HEK293 (cell line): ENCODE results near the gene AMZ1.

Source experiments
- CTCF ChIA-PET: fragments of 350-600 bp; formaldehyde crosslinking; extraction: SDS; loops from one replicate; lab custom pipeline; 2021; ENCODE audit warnings: antibody characterized with exemption; lab: Yijun Ruan, JAX
- POLR2A ChIA-PET: fragments of 300-600 bp; formaldehyde crosslinking; extraction: SDS; loops from one replicate; lab custom pipeline; 2020; ENCODE audit warnings: antibody characterized with exemption, inconsistent platforms; lab: Yijun Ruan, JAX
- H3K27ac ChIP-seq: fragments of 200-500 bp; sonication (Bioruptor generic); 2 replicates; pipeline ENCODE4 v1.5.1; 2014; ENCODE audit warnings: low read depth, low read length, control low read depth, inconsistent platforms; ENCODE audit errors: extremely low read depth
- H3K36me3 ChIP-seq, 2 experiments: fragments of 200-500 bp in 1 of 2; sonication (Bioruptor generic) in 1 of 2; 1 replicate in 1 of 2; 2 replicates in 1 of 2; pipeline ENCODE4 v1.5.1; 2014 to 2017; ENCODE audit warnings: inconsistent platforms in 2 of 2, low read length in 2 of 2; ENCODE audit not compliant: control insufficient read depth in 2 of 2, insufficient read depth in 1 of 2
- H3K4me1 ChIP-seq: fragments of 200-500 bp; sonication (Bioruptor generic); 2 replicates; pipeline ENCODE4 v1.5.1; 2014; ENCODE audit warnings: mild to moderate bottlenecking, low read length, inconsistent platforms; ENCODE audit not compliant: control insufficient read depth, insufficient read depth
- H3K4me3 ChIP-seq: 2 replicates; pipeline ENCODE4 v1.5.1; 2011; ENCODE audit warnings: low read depth, mild to moderate bottlenecking, control low read depth, low read length, moderate library complexity
- H3K9me3 ChIP-seq: fragments of 200-500 bp; sonication (Bioruptor generic); 2 replicates; pipeline ENCODE4 v1.5.1; 2014; ENCODE audit warnings: low read depth, low read length, inconsistent platforms; ENCODE audit not compliant: control insufficient read depth, insufficient read depth
- EGR2 ChIP-seq: fragments of 450-650 bp; formaldehyde crosslinking; IDR thresholded peaks from 2 replicates; pipeline ENCODE4 v1.5.1; 2016; ENCODE audit warnings: low read depth, missing biosample characterization, missing genetic modification characterization
- HOXA7 ChIP-seq: sonication (generic); formaldehyde crosslinking; IDR thresholded peaks from 2 replicates; pipeline ENCODE4 v1.8.1; 2022; ENCODE audit warnings: missing genetic modification reagents, borderline replicate concordance
- KLF9 ChIP-seq: fragments of 450-650 bp; formaldehyde crosslinking; IDR thresholded peaks from 2 replicates; pipeline ENCODE4 v1.5.1; 2016; ENCODE audit warnings: missing biosample characterization, missing genetic modification characterization, low read depth
- SP2 ChIP-seq: fragments of 450-650 bp; formaldehyde crosslinking; IDR thresholded peaks from 2 replicates; pipeline ENCODE4 v1.5.1; 2016; ENCODE audit warnings: missing biosample characterization, missing genetic modification characterization
- ZBTB1 ChIP-seq: fragments of 450-650 bp; formaldehyde crosslinking; IDR thresholded peaks from 2 replicates; pipeline ENCODE4 v1.5.1; 2016; ENCODE audit warnings: missing biosample characterization, missing genetic modification characterization
- ZBTB17 ChIP-seq: fragments of 450-650 bp; formaldehyde crosslinking; IDR thresholded peaks from 2 replicates; pipeline ENCODE4 v1.5.1; 2016; ENCODE audit warnings: missing biosample characterization, missing genetic modification characterization
- ZBTB21 ChIP-seq: fragments of 450-650 bp; formaldehyde crosslinking; IDR thresholded peaks from 2 replicates; pipeline ENCODE4 v1.5.1; 2017; ENCODE audit warnings: missing biosample characterization, missing genetic modification characterization
- ZFP41 ChIP-seq: fragments of 450-650 bp; formaldehyde crosslinking; IDR thresholded peaks from 2 replicates; pipeline ENCODE4 v1.5.1; 2016; ENCODE audit warnings: missing biosample characterization, missing genetic modification characterization, borderline replicate concordance
- ZNF114 ChIP-seq: fragments of 450-650 bp; formaldehyde crosslinking; IDR thresholded peaks from 2 replicates; pipeline ENCODE4 v1.5.0; 2017; ENCODE audit warnings: missing biosample characterization, missing genetic modification characterization
- ZNF311 ChIP-seq: fragments of 450-650 bp; formaldehyde crosslinking; IDR thresholded peaks from 2 replicates; pipeline ENCODE4 v1.5.1; 2017; ENCODE audit warnings: missing biosample characterization, missing genetic modification characterization, borderline replicate concordance
- ZNF510 ChIP-seq: fragments of 450-650 bp; formaldehyde crosslinking; IDR thresholded peaks from 2 replicates; pipeline ENCODE4 v1.5.1; 2018; ENCODE audit warnings: mild to moderate bottlenecking, missing genetic modification characterization, missing biosample characterization; ENCODE audit not compliant: insufficient replicate concordance
- ZNF654 ChIP-seq: fragments of 450-650 bp; formaldehyde crosslinking; IDR thresholded peaks from 2 replicates; pipeline ENCODE4 v1.5.1; 2016; ENCODE audit warnings: low read depth, missing biosample characterization, missing genetic modification characterization
- ZNF658 ChIP-seq: fragments of 450-650 bp; formaldehyde crosslinking; IDR thresholded peaks from 2 replicates; pipeline ENCODE4; 2016; ENCODE audit warnings: missing biosample characterization, missing genetic modification characterization
- ZNF791 ChIP-seq: fragments of 450-650 bp; formaldehyde crosslinking; IDR thresholded peaks from 2 replicates; pipeline ENCODE4 v1.5.1; 2016; ENCODE audit warnings: missing biosample characterization, missing genetic modification characterization
- ZSCAN23 ChIP-seq: fragments of 450-650 bp; formaldehyde crosslinking; IDR thresholded peaks from 2 replicates; pipeline ENCODE4 v1.5.1; 2016; ENCODE audit warnings: missing biosample characterization, missing genetic modification characterization
- ZXDB ChIP-seq: fragments of 450-650 bp; formaldehyde crosslinking; IDR thresholded peaks from 2 replicates; pipeline ENCODE4 v1.5.1; 2016; ENCODE audit warnings: missing biosample characterization, missing genetic modification characterization
- TF ChIP-seq, protein P1 (sequence below): fragments of 450-650 bp; formaldehyde crosslinking; IDR thresholded peaks from 2 replicates; pipeline ENCODE4 v1.5.1; 2016; ENCODE audit warnings: missing biosample characterization, missing genetic modification characterization
- TF ChIP-seq, protein P2 (sequence below): fragments of 450-650 bp; formaldehyde crosslinking; IDR thresholded peaks from 2 replicates; pipeline ENCODE4 v1.5.1; 2016; ENCODE audit warnings: missing biosample characterization, missing genetic modification characterization
- TF ChIP-seq, protein P3 (sequence below): fragments of 450-650 bp; formaldehyde crosslinking; IDR thresholded peaks from 2 replicates; pipeline ENCODE4 v1.5.1; 2016; ENCODE audit warnings: missing biosample characterization, missing genetic modification characterization, borderline replicate concordance
- TF ChIP-seq, protein P4 (sequence below): sonication (generic); formaldehyde crosslinking; IDR thresholded peaks from 2 replicates; pipeline ENCODE4 v1.8.1; 2022; ENCODE audit warnings: mild to moderate bottlenecking, moderate library complexity, missing genetic modification reagents
- TF ChIP-seq, protein P5 (sequence below): fragments of 450-650 bp; formaldehyde crosslinking; IDR thresholded peaks from 2 replicates; pipeline ENCODE4 v1.5.1; 2017; ENCODE audit warnings: missing biosample characterization, missing genetic modification characterization

Gene AMZ1

DNA sequence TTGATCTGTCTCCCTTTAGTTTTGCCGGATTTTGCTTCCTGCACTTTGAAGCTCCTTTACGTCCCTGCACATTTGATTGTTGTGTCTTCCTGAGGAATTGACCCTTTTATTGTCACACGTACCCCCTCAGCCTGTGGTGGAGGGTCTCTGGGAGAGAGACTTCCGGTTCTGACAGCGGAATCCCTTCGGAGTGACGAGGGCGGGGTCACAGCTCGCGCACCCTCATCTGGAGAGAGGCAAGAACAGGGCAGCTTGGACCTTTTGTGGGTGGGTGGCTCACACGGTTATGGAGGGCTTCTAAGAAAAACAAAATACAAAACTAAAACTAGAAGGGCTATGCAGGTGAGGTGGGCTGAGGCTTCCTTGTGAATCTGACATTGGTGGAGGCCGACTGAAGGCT is 26.0 kb downstream of the AMZ1 start (continued):
- TF ChIP-seq, protein P1, sequence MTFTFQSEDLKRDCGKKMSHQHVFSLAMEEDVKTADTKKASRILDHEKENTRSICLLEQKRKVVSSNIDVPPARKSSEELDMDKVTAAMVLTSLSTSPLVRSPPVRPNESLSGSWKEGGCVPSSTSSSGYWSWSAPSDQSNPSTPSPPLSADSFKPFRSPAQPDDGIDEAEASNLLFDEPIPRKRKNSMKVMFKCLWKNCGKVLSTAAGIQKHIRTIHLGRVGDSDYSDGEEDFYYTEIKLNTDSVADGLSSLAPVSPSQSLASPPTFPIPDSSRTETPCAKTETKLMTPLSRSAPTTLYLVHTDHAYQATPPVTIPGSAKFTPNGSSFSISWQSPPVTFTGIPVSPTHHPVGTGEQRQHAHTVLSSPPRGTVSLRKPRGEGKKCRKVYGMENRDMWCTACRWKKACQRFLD (tag by site-specific recombination), result no peak
- TF ChIP-seq, protein P2, sequence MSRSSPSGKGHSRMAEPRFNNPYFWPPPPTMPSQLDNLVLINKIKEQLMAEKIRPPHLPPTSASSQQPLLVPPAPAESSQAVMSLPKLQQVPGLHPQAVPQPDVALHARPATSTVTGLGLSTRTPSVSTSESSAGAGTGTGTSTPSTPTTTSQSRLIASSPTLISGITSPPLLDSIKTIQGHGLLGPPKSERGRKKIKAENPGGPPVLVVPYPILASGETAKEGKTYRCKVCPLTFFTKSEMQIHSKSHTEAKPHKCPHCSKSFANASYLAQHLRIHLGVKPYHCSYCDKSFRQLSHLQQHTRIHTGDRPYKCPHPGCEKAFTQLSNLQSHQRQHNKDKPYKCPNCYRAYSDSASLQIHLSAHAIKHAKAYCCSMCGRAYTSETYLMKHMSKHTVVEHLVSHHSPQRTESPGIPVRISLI (tag by site-specific recombination), result no peak
- no peak for TF ChIP-seq ZXDB (tag by site-specific recombination)
- TF ChIP-seq, protein P3, sequence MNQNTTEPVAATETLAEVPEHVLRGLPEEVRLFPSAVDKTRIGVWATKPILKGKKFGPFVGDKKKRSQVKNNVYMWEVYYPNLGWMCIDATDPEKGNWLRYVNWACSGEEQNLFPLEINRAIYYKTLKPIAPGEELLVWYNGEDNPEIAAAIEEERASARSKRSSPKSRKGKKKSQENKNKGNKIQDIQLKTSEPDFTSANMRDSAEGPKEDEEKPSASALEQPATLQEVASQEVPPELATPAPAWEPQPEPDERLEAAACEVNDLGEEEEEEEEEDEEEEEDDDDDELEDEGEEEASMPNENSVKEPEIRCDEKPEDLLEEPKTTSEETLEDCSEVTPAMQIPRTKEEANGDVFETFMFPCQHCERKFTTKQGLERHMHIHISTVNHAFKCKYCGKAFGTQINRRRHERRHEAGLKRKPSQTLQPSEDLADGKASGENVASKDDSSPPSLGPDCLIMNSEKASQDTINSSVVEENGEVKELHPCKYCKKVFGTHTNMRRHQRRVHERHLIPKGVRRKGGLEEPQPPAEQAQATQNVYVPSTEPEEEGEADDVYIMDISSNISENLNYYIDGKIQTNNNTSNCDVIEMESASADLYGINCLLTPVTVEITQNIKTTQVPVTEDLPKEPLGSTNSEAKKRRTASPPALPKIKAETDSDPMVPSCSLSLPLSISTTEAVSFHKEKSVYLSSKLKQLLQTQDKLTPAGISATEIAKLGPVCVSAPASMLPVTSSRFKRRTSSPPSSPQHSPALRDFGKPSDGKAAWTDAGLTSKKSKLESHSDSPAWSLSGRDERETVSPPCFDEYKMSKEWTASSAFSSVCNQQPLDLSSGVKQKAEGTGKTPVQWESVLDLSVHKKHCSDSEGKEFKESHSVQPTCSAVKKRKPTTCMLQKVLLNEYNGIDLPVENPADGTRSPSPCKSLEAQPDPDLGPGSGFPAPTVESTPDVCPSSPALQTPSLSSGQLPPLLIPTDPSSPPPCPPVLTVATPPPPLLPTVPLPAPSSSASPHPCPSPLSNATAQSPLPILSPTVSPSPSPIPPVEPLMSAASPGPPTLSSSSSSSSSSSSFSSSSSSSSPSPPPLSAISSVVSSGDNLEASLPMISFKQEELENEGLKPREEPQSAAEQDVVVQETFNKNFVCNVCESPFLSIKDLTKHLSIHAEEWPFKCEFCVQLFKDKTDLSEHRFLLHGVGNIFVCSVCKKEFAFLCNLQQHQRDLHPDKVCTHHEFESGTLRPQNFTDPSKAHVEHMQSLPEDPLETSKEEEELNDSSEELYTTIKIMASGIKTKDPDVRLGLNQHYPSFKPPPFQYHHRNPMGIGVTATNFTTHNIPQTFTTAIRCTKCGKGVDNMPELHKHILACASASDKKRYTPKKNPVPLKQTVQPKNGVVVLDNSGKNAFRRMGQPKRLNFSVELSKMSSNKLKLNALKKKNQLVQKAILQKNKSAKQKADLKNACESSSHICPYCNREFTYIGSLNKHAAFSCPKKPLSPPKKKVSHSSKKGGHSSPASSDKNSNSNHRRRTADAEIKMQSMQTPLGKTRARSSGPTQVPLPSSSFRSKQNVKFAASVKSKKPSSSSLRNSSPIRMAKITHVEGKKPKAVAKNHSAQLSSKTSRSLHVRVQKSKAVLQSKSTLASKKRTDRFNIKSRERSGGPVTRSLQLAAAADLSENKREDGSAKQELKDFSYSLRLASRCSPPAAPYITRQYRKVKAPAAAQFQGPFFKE, result no peak

DNA sequence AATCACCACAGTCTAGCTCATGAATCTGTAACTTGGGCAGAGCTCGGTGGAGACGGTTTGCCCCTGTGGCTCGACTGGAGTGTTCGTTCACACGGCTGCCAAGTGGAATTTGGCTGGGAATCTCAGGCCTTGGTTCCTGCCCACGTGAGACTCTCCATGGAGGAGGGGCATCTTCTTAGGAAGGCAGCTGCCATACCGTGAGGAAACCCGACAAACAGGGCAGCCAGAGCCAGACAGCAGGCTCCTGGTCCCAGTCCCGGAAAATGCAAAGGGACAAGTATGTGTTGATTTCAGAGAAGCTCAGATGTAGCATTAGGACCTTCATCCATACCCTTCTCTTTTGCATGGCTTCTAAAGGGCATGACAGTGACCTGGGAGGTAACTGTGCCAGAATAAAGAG is 26.6 kb downstream of the AMZ1 start:
- POLR2A ChIA-PET, result no interaction called here
- TF ChIP-seq ZBTB17 (tag by site-specific recombination) (no peak), ZSCAN23 (no peak), SP2 (tag by site-specific recombination) (no peak), EGR2 (no peak), HOXA7 (CRISPR knock-in tag) (no peak), ZNF510 (tag by site-specific recombination) (no peak), ZFP41 (tag by site-specific recombination) (no peak), ZNF311 (no peak), ZNF791 (tag by site-specific recombination) (no peak), ZBTB1 (tag by site-specific recombination) (no peak), ZNF114 (tag by site-specific recombination) (no peak), ZNF658 (no peak), ZBTB21 (tag by site-specific recombination) (no peak), ZNF654 (tag by site-specific recombination) (no peak), KLF9 (tag by site-specific recombination) (no peak)
- TF ChIP-seq, protein P4, sequence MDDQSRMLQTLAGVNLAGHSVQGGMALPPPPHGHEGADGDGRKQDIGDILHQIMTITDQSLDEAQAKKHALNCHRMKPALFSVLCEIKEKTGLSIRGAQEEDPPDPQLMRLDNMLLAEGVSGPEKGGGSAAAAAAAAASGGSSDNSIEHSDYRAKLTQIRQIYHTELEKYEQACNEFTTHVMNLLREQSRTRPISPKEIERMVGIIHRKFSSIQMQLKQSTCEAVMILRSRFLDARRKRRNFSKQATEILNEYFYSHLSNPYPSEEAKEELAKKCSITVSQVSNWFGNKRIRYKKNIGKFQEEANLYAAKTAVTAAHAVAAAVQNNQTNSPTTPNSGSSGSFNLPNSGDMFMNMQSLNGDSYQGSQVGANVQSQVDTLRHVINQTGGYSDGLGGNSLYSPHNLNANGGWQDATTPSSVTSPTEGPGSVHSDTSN (CRISPR knock-in tag), result no peak
- TF ChIP-seq, protein P5, sequence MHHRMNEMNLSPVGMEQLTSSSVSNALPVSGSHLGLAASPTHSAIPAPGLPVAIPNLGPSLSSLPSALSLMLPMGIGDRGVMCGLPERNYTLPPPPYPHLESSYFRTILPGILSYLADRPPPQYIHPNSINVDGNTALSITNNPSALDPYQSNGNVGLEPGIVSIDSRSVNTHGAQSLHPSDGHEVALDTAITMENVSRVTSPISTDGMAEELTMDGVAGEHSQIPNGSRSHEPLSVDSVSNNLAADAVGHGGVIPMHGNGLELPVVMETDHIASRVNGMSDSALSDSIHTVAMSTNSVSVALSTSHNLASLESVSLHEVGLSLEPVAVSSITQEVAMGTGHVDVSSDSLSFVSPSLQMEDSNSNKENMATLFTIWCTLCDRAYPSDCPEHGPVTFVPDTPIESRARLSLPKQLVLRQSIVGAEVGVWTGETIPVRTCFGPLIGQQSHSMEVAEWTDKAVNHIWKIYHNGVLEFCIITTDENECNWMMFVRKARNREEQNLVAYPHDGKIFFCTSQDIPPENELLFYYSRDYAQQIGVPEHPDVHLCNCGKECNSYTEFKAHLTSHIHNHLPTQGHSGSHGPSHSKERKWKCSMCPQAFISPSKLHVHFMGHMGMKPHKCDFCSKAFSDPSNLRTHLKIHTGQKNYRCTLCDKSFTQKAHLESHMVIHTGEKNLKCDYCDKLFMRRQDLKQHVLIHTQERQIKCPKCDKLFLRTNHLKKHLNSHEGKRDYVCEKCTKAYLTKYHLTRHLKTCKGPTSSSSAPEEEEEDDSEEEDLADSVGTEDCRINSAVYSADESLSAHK (tag by site-specific recombination), result no peak
- TF ChIP-seq, all 188 proteins: peak for 0
- CTCF ChIA-PET, result interaction anchor here (0.6 to 0.9 kb wide), 2 partner anchors 18 to 44 kb away, joined by 3 to 5 read pairs; no protein-coding TSS in a partner anchor
- Histone ChIP-seq H3K9me3 (no peaks in the 10 kb centered on the region), H3K36me3 (no peaks in the 10 kb centered on the region), H3K27ac (no peak overlapping the region), H3K4me3 (no peak overlapping the region), H3K4me1 (peaks cover 3% of the 10 kb centered on the region; the same call in 1 of the 2 replicates)
